K562 (cell line): ENCODE measurements around the gene MPZL1. TPM values are rescaled to one million over a fixed set of nuclear protein-coding genes. Genes with fewer than 3 reads are reported as not detected.

Experiments
- ATAC-seq: fragments of 200-7000 bp; cut with Tn5 transposase; 3 replicates; pipeline ENCODE4 v1.9.1; 2020; ENCODE audit warnings: moderate library complexity
- BruUV-seq: library from RNA; stranded (reverse); fragments of 400-500 nt; replicated peaks from 2 replicates; lab custom pipeline; 2021; lab: Mats Ljungman, UMichigan
- CTCF ChIA-PET: fragments of 300-600 bp; formaldehyde crosslinking; extraction: SDS; loops from one replicate; lab custom pipeline; 2021; ENCODE audit warnings: low intra/inter-chr PET ratio; lab: Yijun Ruan, JAX
- POLR2A ChIA-PET: fragments of 300-600, 350-650 bp; sonication (Branson Sonifier 250); formaldehyde crosslinking; extraction: SDS; loops from one replicate; lab custom pipeline; 2021; ENCODE audit warnings: antibody characterized with exemption, inconsistent platforms; lab: Yijun Ruan, JAX
- DNase-seq, 4 experiments: peaks; one replicate each; pipeline versions ENCODE4 v3.0.0 to v3.0.0-alpha.2; 2011 to 2018; ENCODE audit warnings: low spot score in 3 of 4, mixed read lengths in 3 of 4; ENCODE audit errors: extremely low read depth in 1 of 4
- FAIRE-seq: peaks from 2 replicates; lab custom pipeline; 2011; peaks lifted over from hg19 to GRCh38; lab: Jason Lieb, UNC
- H2AFZ ChIP-seq: 2 replicates; pipeline ENCODE4 v1.6.0; 2011; ENCODE audit warnings: low read depth, low read length, control low read depth, inconsistent platforms
- H3K27ac ChIP-seq: fragments of 200-600 bp; 3 replicates; pipeline ENCODE4 v1.8.0; 2011; ENCODE audit warnings: low read depth, mild to moderate bottlenecking, control low read depth, inconsistent platforms, low read length, moderate library complexity, mixed read lengths; ENCODE audit errors: extremely low read depth
- H3K27me3 ChIP-seq, 2 experiments: fragments of 300-600 bp in 1 of 2; 2 replicates in 1 of 2; 3 replicates in 1 of 2; pipeline versions ENCODE4 v1.6.0 to v1.8.0; 2011; ENCODE audit warnings: inconsistent platforms in 2 of 2, low read length in 2 of 2, mild to moderate bottlenecking in 1 of 2, mixed read lengths in 1 of 2, moderate library complexity in 1 of 2; ENCODE audit not compliant: control insufficient read depth in 2 of 2, insufficient read depth in 2 of 2
- H3K36me3 ChIP-seq: fragments of 300-600 bp; 3 replicates; pipeline ENCODE4 v1.8.0; 2011; ENCODE audit warnings: mild to moderate bottlenecking, low read length, inconsistent platforms; ENCODE audit not compliant: control insufficient read depth, insufficient read depth
- H3K4me1 ChIP-seq, 2 experiments: fragments of 200-600 bp in 1 of 2; replicated peaks in 1 of 2; 2 replicates in 1 of 2; 3 replicates in 1 of 2; pipeline versions ENCODE4 v1.5.1 to v1.8.0; 2011; ENCODE audit warnings: inconsistent platforms in 2 of 2, low read length in 2 of 2, mild to moderate bottlenecking in 1 of 2, mixed read lengths in 1 of 2, moderate library complexity in 1 of 2; ENCODE audit not compliant: control insufficient read depth in 2 of 2, insufficient read depth in 2 of 2
- H3K4me2 ChIP-seq: 2 replicates; pipeline ENCODE4 v1.6.1; 2011; ENCODE audit warnings: low read length, control low read depth, inconsistent platforms, mixed read lengths; ENCODE audit not compliant: insufficient read depth
- H3K4me3 ChIP-seq: fragments of 200-600 bp; sonication (generic), shearing (Covaris generic); 2 replicates; pipeline ENCODE4 v1.5.1; 2016; ENCODE audit warnings: control low read depth, inconsistent platforms
- H3K79me2 ChIP-seq: fragments of 200-600 bp; 3 replicates; pipeline ENCODE4 v1.8.0; 2011; ENCODE audit warnings: low read length, inconsistent platforms; ENCODE audit not compliant: control insufficient read depth, insufficient read depth
- H3K9ac ChIP-seq, 2 experiments: 2 replicates each; pipeline versions ENCODE4 v1.6.0 to v1.6.1; 2011; ENCODE audit warnings: low read depth in 2 of 2, low read length in 2 of 2, control low read depth in 1 of 2, inconsistent platforms in 1 of 2, mild to moderate bottlenecking in 1 of 2, mixed read lengths in 1 of 2; ENCODE audit not compliant: insufficient read depth in 1 of 2
- H3K9me1 ChIP-seq: one replicate; pipeline ENCODE4 v1.6.0; 2011; ENCODE audit warnings: inconsistent platforms, mild to moderate bottlenecking, low read length, moderate library complexity; ENCODE audit not compliant: control insufficient read depth, insufficient read depth
- H3K9me3 ChIP-seq: replicated peaks from 2 replicates; pipeline ENCODE4 v1.5.1; 2011; ENCODE audit warnings: low read depth, low read length, inconsistent platforms; ENCODE audit not compliant: control insufficient read depth, insufficient read depth
- H4K20me1 ChIP-seq: replicated peaks from 2 replicates; pipeline ENCODE4 v1.6.1; 2011; ENCODE audit warnings: low read length, inconsistent platforms, mixed read lengths; ENCODE audit not compliant: control insufficient read depth, insufficient read depth
- FOXM1 ChIP-seq, 2 experiments: fragments of 450-650 bp in 1 of 2; sonication (generic) in 1 of 2; formaldehyde crosslinking in 1 of 2; IDR thresholded peaks; 2 replicates each; pipeline versions ENCODE4 v1.6.1 to v1.9.0; 2017 to 2022; ENCODE audit warnings: low read depth in 2 of 2, mild to moderate bottlenecking in 2 of 2, missing genetic modification reagents in 1 of 2, moderate library complexity in 1 of 2
- KLF10 ChIP-seq: fragments of 250-450 bp; sonication (Bioruptor Pico); IDR thresholded peaks from 2 replicates; pipeline ENCODE4 v1.6.1; 2021; ENCODE audit warnings: matching md5 sums
- L3MBTL2 ChIP-seq: fragments of 450-650 bp; IDR thresholded peaks from 2 replicates; pipeline ENCODE4 v1.6.1; 2016; ENCODE audit warnings: mild to moderate bottlenecking, moderate library complexity
- PHF20 ChIP-seq: fragments of 450-650 bp; IDR thresholded peaks from 2 replicates; pipeline ENCODE4 v1.6.1; 2018; ENCODE audit not compliant: partially characterized antibody
- POLR2AphosphoS2 ChIP-seq: IDR thresholded peaks from 2 replicates; pipeline ENCODE4 v1.6.1; 2012; ENCODE audit warnings: low read length, improper control_type of control experiment
- SMAD4 ChIP-seq: fragments of 250-450 bp; sonication (Bioruptor Pico); conservative IDR thresholded peaks from 2 replicates; pipeline ENCODE4 v1.8.0; 2021; ENCODE audit warnings: inconsistent platforms, mild to moderate bottlenecking, moderate library complexity
- SNIP1 ChIP-seq: fragments of 450-650 bp; IDR thresholded peaks from 2 replicates; pipeline ENCODE4 v1.7.1; 2017; ENCODE audit warnings: low read depth, mild to moderate bottlenecking
- SNRNP70 ChIP-seq: fragments of 200-400 bp; formaldehyde crosslinking; optimal IDR thresholded peaks from 2 replicates; pipeline ENCODE3; 2017; ENCODE audit warnings: low read depth, low read length
- SRSF3 ChIP-seq: fragments of 200-400 bp; formaldehyde crosslinking; IDR thresholded peaks from 2 replicates; pipeline ENCODE4 v1.6.1; 2016; ENCODE audit warnings: mild to moderate bottlenecking, low read length, moderate library complexity; ENCODE audit not compliant: insufficient read depth
- TAL1 ChIP-seq: fragments of 450-650 bp; IDR thresholded peaks from 2 replicates; pipeline ENCODE4 v1.6.1; 2016; ENCODE audit warnings: mild to moderate bottlenecking
- THRAP3 ChIP-seq: fragments of 450-650 bp; IDR thresholded peaks from 2 replicates; pipeline ENCODE4 v1.6.1; 2016; ENCODE audit warnings: mild to moderate bottlenecking, inconsistent platforms, borderline replicate concordance
- ZNF165 ChIP-seq: fragments of 250-450 bp; sonication (Bioruptor Pico); IDR thresholded peaks from 2 replicates; pipeline ENCODE4 v1.4.0; 2020; ENCODE audit warnings: borderline replicate concordance
- ZNF184 ChIP-seq: sonication (generic); formaldehyde crosslinking; IDR thresholded peaks from 2 replicates; pipeline ENCODE4 v1.5.0; 2020; ENCODE audit warnings: missing genetic modification reagents
- ZNF3 ChIP-seq: fragments of 250-450 bp; sonication (Bioruptor Pico); IDR thresholded peaks from 2 replicates; pipeline ENCODE4 v1.5.0; 2021; ENCODE audit warnings: mild to moderate bottlenecking, moderate library complexity
- WGBS: fragments of 100-300 bp; shearing (Covaris generic); methylation state at CpG from one replicate; pipeline ENCODE4 v1.1.6; 2016; ENCODE audit warnings: low coverage, mixed read lengths; ENCODE audit not compliant: insufficient coverage; ENCODE audit errors: missing lambda C conversion rate; 5-methylcytosine and 5-hydroxymethylcytosine counted together
- in situ Hi-C: fragments of 300-500 bp; cut with MboI; formaldehyde crosslinking; loops from 4 replicates; pipeline ENCODE4 v1.15.0; 2018; ENCODE audit warnings: inconsistent platforms, mixed read lengths
- intact Hi-C: fragments of 100-400 bp; cut with micrococcal nuclease; formaldehyde crosslinking; loops from 2 replicates; pipeline ENCODE4 v1.14.2; 2022
- polyA plus RNA-seq, 8 experiments: library from polyadenylated mRNA; depleted of rRNA in 4 of 8; stranded (reverse) in 5 of 8; unstranded in 3 of 8; fragments of >200 nt; fragmentation: Nextera tagmentation in 2 of 8; fragmentation: Illumina TruSeq in 1 of 8; extraction: Ambion mirVana in 2 of 8; extraction: Trizol in 1 of 8; gene quantifications; 2 replicates each; pipeline versions ENCODE4 v1.2.1 to v1.2.3, GENCODE V29; 2011 to 2014; ENCODE audit warnings: inconsistent platforms in 1 of 8, missing spikeins in 1 of 8
- total RNA-seq, 7 experiments: library from RNA; depleted of rRNA in 6 of 7; stranded (reverse); fragments of >200 nt in 6 of 7; fragmentation: Illumina TruSeq in 2 of 7; extraction: Trizol in 2 of 7; gene quantifications; 2 replicates each; pipeline versions ENCODE4 v1.2.1 to v1.2.3, GENCODE V29; 2011 to 2021; ENCODE audit warnings: low replicate concordance in 1 of 7
- TF ChIP-seq, protein P1 (sequence below): fragments of 250-450 bp; sonication (Bioruptor Pico); IDR thresholded peaks from 2 replicates; pipeline ENCODE4 v1.6.1; 2021; ENCODE audit warnings: mild to moderate bottlenecking
- TF ChIP-seq, protein P2 (sequence below): fragments of 150-350 bp; IDR thresholded peaks from 2 replicates; pipeline ENCODE4 v1.6.1; 2014; ENCODE audit warnings: low read depth, mild to moderate bottlenecking, low read length, borderline replicate concordance
- TF ChIP-seq, protein P3 (sequence below): fragments of 150-350 bp; conservative IDR thresholded peaks from 2 replicates; pipeline ENCODE4 v1.6.1; 2014; ENCODE audit warnings: low read length

The MPZL1 gene
- total and polyA plus RNA-seq, 9 of the 15 experiments (the other 6 are each of a cell fraction or from before 2014, with no cell fraction given) = 14.5 to 153 (median 66.5) TPM

DNA sequence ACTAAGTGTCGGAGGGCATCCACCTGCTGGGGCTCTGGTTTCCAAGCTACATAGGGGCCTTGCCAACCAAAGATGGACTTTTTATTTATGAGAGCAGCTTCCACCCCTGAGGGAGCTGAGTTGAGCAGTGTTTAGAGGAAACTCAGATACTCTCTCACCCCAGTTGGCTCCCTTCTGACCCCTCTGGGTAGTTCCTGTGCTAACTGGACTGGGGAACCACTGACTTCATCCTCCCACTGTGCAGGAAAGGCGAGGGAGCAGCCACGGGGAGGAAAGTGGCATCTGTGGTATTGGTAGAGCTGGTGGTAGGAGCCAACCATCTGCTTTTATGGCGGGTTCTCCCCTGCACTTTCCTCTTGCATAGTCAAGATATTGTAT lies 70.4 kb downstream of the MPZL1 start:
- BruUV-seq = no TSS peak
- intact Hi-C loops = no loop called here
- CTCF ChIA-PET = no interaction called here

More for the DNA sequence above, 70.4 kb downstream of the MPZL1 start:
- H3K9me1 ChIP-seq = no peaks in the 10 kb centered on the region
- no peaks in the 10 kb centered on the region for H3K9me3 ChIP-seq
- DNase-seq = no peak
- H3K27ac ChIP-seq = no peak overlapping the region
- peaks cover 0 to 3% of the 10 kb centered on the region in 2 experiments; a peak in 2 of 5 replicates for H3K4me1 ChIP-seq
- H3K4me3 ChIP-seq = no peak overlapping the region
- H2AFZ ChIP-seq = no peak overlapping the region
- no peak for FAIRE-seq
- no peaks in the 10 kb centered on the region for H3K27me3 ChIP-seq
- H3K9ac ChIP-seq = no peak overlapping the region
- POLR2A ChIA-PET = interaction anchor here (0.7 kb wide), 1 partner anchor 8 kb away, joined by 3 read pairs; no protein-coding TSS in a partner anchor
- no peaks in the 10 kb centered on the region for H4K20me1 ChIP-seq
- TF ChIP-seq L3MBTL2 = no peak
- TF ChIP-seq POLR2AphosphoS2 = no peak
- TF ChIP-seq SNRNP70 = no peak
- TF ChIP-seq SNIP1 = no peak
- TF ChIP-seq ZNF184 (CRISPR knock-in tag) = no peak
- no peak for TF ChIP-seq ZNF165 (CRISPR knock-in tag)
- TF ChIP-seq, protein P1, sequence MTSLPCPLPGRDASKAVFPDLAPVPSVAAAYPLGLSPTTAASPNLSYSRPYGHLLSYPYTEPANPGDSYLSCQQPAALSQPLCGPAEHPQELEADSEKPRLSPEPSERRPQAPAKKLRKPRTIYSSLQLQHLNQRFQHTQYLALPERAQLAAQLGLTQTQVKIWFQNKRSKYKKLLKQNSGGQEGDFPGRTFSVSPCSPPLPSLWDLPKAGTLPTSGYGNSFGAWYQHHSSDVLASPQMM (CRISPR knock-in tag) = no peak
- TF ChIP-seq SRSF3 = no peak
- TF ChIP-seq FOXM1 (IDR thresholded peaks at IDR 0.05; ENCODE audit: low read depth) = no peak
- TF ChIP-seq FOXM1 (CRISPR knock-in tag; IDR thresholded peaks at IDR 0.05; ENCODE audit: low read depth) = no peak
- no peak for TF ChIP-seq PHF20
- no peak for TF ChIP-seq KLF10 (CRISPR knock-in tag)
- no peak for TF ChIP-seq ZNF3 (CRISPR knock-in tag)
- TF ChIP-seq THRAP3 = no peak
- no peak for TF ChIP-seq SMAD4 (CRISPR knock-in tag)
- TF ChIP-seq TAL1 = no peak
- TF ChIP-seq, protein P2, sequence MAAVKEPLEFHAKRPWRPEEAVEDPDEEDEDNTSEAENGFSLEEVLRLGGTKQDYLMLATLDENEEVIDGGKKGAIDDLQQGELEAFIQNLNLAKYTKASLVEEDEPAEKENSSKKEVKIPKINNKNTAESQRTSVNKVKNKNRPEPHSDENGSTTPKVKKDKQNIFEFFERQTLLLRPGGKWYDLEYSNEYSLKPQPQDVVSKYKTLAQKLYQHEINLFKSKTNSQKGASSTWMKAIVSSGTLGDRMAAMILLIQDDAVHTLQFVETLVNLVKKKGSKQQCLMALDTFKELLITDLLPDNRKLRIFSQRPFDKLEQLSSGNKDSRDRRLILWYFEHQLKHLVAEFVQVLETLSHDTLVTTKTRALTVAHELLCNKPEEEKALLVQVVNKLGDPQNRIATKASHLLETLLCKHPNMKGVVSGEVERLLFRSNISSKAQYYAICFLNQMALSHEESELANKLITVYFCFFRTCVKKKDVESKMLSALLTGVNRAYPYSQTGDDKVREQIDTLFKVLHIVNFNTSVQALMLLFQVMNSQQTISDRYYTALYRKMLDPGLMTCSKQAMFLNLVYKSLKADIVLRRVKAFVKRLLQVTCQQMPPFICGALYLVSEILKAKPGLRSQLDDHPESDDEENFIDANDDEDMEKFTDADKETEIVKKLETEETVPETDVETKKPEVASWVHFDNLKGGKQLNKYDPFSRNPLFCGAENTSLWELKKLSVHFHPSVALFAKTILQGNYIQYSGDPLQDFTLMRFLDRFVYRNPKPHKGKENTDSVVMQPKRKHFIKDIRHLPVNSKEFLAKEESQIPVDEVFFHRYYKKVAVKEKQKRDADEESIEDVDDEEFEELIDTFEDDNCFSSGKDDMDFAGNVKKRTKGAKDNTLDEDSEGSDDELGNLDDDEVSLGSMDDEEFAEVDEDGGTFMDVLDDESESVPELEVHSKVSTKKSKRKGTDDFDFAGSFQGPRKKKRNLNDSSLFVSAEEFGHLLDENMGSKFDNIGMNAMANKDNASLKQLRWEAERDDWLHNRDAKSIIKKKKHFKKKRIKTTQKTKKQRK = no peak
- TF ChIP-seq, protein P3, sequence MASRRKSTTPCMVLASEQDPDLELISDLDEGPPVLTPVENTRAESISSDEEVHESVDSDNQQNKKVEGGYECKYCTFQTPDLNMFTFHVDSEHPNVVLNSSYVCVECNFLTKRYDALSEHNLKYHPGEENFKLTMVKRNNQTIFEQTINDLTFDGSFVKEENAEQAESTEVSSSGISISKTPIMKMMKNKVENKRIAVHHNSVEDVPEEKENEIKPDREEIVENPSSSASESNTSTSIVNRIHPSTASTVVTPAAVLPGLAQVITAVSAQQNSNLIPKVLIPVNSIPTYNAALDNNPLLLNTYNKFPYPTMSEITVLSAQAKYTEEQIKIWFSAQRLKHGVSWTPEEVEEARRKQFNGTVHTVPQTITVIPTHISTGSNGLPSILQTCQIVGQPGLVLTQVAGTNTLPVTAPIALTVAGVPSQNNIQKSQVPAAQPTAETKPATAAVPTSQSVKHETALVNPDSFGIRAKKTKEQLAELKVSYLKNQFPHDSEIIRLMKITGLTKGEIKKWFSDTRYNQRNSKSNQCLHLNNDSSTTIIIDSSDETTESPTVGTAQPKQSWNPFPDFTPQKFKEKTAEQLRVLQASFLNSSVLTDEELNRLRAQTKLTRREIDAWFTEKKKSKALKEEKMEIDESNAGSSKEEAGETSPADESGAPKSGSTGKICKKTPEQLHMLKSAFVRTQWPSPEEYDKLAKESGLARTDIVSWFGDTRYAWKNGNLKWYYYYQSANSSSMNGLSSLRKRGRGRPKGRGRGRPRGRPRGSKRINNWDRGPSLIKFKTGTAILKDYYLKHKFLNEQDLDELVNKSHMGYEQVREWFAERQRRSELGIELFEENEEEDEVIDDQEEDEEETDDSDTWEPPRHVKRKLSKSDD = no peak
- TF ChIP-seq, all 486 proteins: peak for 0
- ATAC-seq = no peak; the same call in 2 of the 3 replicates
- Histone ChIP-seq H3K36me3 (peaks cover 45% of the 10 kb centered on the region), H3K79me2 (no peaks in the 10 kb centered on the region), H3K4me2 (no peak overlapping the region)
- in situ Hi-C loops = no loop called here
- 89% methylated on average over 4 of the region's 4 CpGs for WGBS
